Muscle of arm (tissue), 12 donors: ENCODE data around the gene MRPS5. TPM values are rescaled to one million over a fixed set of nuclear protein-coding genes. Genes with fewer than 3 reads are reported as not detected.
"Not testable (repeated sequence)": the region's sequence is repeated elsewhere in the genome, so short reads cannot be mapped to it uniquely, and the experiment has no call there.

Source experiments
- DNase-seq: peaks from one replicate; pipeline ENCODE4 v3.0.0-alpha.2; 2013
- polyA plus RNA-seq, 12 donors: library from polyadenylated mRNA; unstranded; fragments of 120-200 nt; gene quantifications; one replicate each; pipeline ENCODE4 v1.2.1, GENCODE V29; 2013; ENCODE audit not compliant: insufficient read length in 12 of 12

The MRPS5 gene
- polyA plus RNA-seq, 12 donors = 41.2 to 81.5 (median 58.5) TPM; not detected in 1

GRCh38 chr2:95049683-95049955 is 72.0 kb downstream of the MRPS5 start:
- DNase-seq = no peak

- DNase-seq = no peak
Measured at GRCh38 chr2:95048825-95049682, 72.6 kb downstream of the MRPS5 start.

- DNase-seq = no peak
Measured at GRCh38 chr2:95047629-95048510, 73.7 kb downstream of the MRPS5 start.

GRCh38 chr2:95046371-95047112 is 75.1 kb downstream of the MRPS5 start:
- DNase-seq = no peak

GRCh38 chr2:95044601-95045000 is 77.0 kb downstream of the MRPS5 start:
- no peak for DNase-seq

GRCh38 chr2:95043300-95044093 is 78.1 kb downstream of the MRPS5 start:
- DNase-seq = peak; percentile 65

- no peak for DNase-seq
Measured at GRCh38 chr2:95042472-95043271, 78.9 kb downstream of the MRPS5 start.

GRCh38 chr2:95041824-95042442 is 79.7 kb downstream of the MRPS5 start:
- no peak for DNase-seq

GRCh38 chr2:95041060-95041823 is 80.4 kb downstream of the MRPS5 start:
- no peak for DNase-seq

- DNase-seq = no peak
Measured at GRCh38 chr2:95040426-95040825, 81.2 kb downstream of the MRPS5 start.

GRCh38 chr2:95039978-95040377 is 81.6 kb downstream of the MRPS5 start:
- DNase-seq = no peak

GRCh38 chr2:95039363-95039762 is 82.2 kb downstream of the MRPS5 start:
- no peak for DNase-seq

- DNase-seq = no peak
Measured at GRCh38 chr2:95038635-95039298, 82.8 kb downstream of the MRPS5 start.

GRCh38 chr2:95037841-95038585 is 83.6 kb downstream of the MRPS5 start:
- DNase-seq = not testable (repeated sequence)

GRCh38 chr2:95037384-95037839 is 84.2 kb downstream of the MRPS5 start:
- DNase-seq = no peak

- DNase-seq = no peak
Measured at GRCh38 chr2:95036596-95037383, 84.8 kb downstream of the MRPS5 start.
